ENCODE measurements around the gene METTL24. TPM values are rescaled to one million over a fixed set of nuclear protein-coding genes. Genes with fewer than 3 reads are reported as not detected.

Gene METTL24
- total and polyA plus RNA-seq, 2 of the 8 experiments (the other 6 are each of a cell fraction or from before 2014, with no cell fraction given) = 0.30 to 0.39 TPM

GRCh38 chr6:110226261-110226660 is 131.9 kb downstream of the METTL24 start:
- POLR2A ChIA-PET (ENCODE audit: partially characterized antibody) = no interaction called here
- DNase-seq (ENCODE audit: low read depth in 1 of 2, low spot score in 2 of 2) (no peak), FAIRE-seq (no peak)
- CTCF ChIA-PET (ENCODE audit: partially characterized antibody) = no interaction called here
- Histone ChIP-seq H2BK5ac (ENCODE audit: low read depth, low read length) (no peak overlapping the region), H2BK12ac (ENCODE audit: low read depth, low read length) (no peak overlapping the region), H3K4me3 (ENCODE audit: extremely low read depth in 1 of 4, insufficient read depth in 2 of 4, low read depth in 3 of 4, low read length in 4 of 4) (no peak overlapping the region), H2AFZ (ENCODE audit: low read length) (no peak overlapping the region), H3K36me3 (ENCODE audit: control insufficient read depth in 2 of 4, insufficient read depth in 4 of 4, low read length in 3 of 4) (peaks cover 0 to 27% (median 8%) of the 10 kb centered on the region in 4 experiments; a peak in 4 of 8 replicates), H4K91ac (replicated peaks; ENCODE audit: insufficient read length, low read length) (no peak overlapping the region), H2AK5ac (ENCODE audit: low read depth, low read length) (no peak overlapping the region), H3K23me2 (ENCODE audit: low read depth, low read length) (no peaks in the 10 kb centered on the region), H3K14ac (ENCODE audit: insufficient read length) (no peak overlapping the region), H3K27me3 (replicated peaks in 1 of 4; ENCODE audit: control insufficient read depth in 3 of 4, extremely low read depth in 1 of 4, insufficient read depth in 3 of 4, low read length in 3 of 4) (peaks cover 0 to 1% (median 0%) of the 10 kb centered on the region in 4 experiments; a peak in 1 of 7 replicates), H2BK20ac (ENCODE audit: low read length) (no peak overlapping the region), H2BK120ac (replicated peaks; ENCODE audit: low read depth, low read length) (no peak overlapping the region), H4K20me1 (replicated peaks in 1 of 2; ENCODE audit: control insufficient read depth in 1 of 2, insufficient read depth in 2 of 2, low read length in 2 of 2) (no peaks in the 10 kb centered on the region), H3K4ac (replicated peaks; ENCODE audit: insufficient read length, low read depth, low read length) (no peak overlapping the region), H3K56ac (replicated peaks; ENCODE audit: insufficient read length, low read depth, low read length) (no peak overlapping the region), H4K8ac (ENCODE audit: extremely low read depth, insufficient read depth, low read length) (no peak overlapping the region), H3K4me1 (replicated peaks in 1 of 4; ENCODE audit: control insufficient read depth in 3 of 4, insufficient read depth in 4 of 4, low read length in 3 of 4) (no peaks in the 10 kb centered on the region), H3K79me1 (ENCODE audit: low read depth, low read length) (no peaks in the 10 kb centered on the region), H2BK15ac (ENCODE audit: low read length) (no peak overlapping the region), H3K4me2 (ENCODE audit: insufficient read depth in 1 of 2, low read depth in 2 of 2, low read length in 2 of 2) (no peak overlapping the region), H3K18ac (ENCODE audit: extremely low read depth, low read length) (no peak overlapping the region), H3K9me3 (ENCODE audit: insufficient read depth in 2 of 2, low read depth in 1 of 2, low read length in 1 of 2) (no peaks in the 10 kb centered on the region), H4K5ac (ENCODE audit: insufficient read length, low read depth, low read length) (no peak overlapping the region), H3K9ac (replicated peaks in 1 of 4; ENCODE audit: extremely low read depth in 1 of 4, low read depth in 3 of 4, low read length in 3 of 4) (no peak overlapping the region), H3K23ac (ENCODE audit: insufficient read length) (no peak overlapping the region), H3K27ac (ENCODE audit: low read depth, low read length) (no peak overlapping the region), H3K79me2 (ENCODE audit: control insufficient read depth in 1 of 2, insufficient read depth in 2 of 2, low read length in 2 of 2) (no peaks in the 10 kb centered on the region)
- 92% methylated on average over 1 of the region's 1 CpG; no CpG with 5 or more reads in 1 of the 2 experiments for WGBS, 2 experiments (ENCODE audit: extremely low coverage in 1 of 2, insufficient coverage in 1 of 2, insufficient read length in 1 of 2, insufficient replicate concordance in 2 of 2, low coverage in 1 of 2, low lambda C conversion rate in 2 of 2, missing lambda C conversion rate in 1 of 2)
- TF ChIP-seq CTBP2 (IDR thresholded peaks at IDR 0.05; ENCODE audit: borderline replicate concordance, insufficient read depth, insufficient read length, low read length) (no peak), GTF2F1 (IDR thresholded peaks at IDR 0.05; ENCODE audit: borderline replicate concordance, low read depth, low read length) (no peak), PHF8 (conservative IDR thresholded peaks at IDR 0.05; ENCODE audit: low read depth, low read length) (no peak), CBX5 (IDR thresholded peaks at IDR 0.05; ENCODE audit: low read depth, low read length) (no peak), ASH2L (IDR thresholded peaks at IDR 0.05; ENCODE audit: low read length) (no peak), BRCA1 (IDR thresholded peaks at IDR 0.05; ENCODE audit: low read depth, low read length) (no peak)
